Activated CD8-positive, alpha-beta T cell treated with anti-CD3 and anti-CD28 coated beads, Interleukin-2, amount 10 ng/mL, durations not matched to agents 7 days and 5 days (primary cell): ENCODE data around the gene BTBD9. TPM values are rescaled to one million over a fixed set of nuclear protein-coding genes. Genes with fewer than 3 reads are reported as not detected.

ENCODE experiments used
- ATAC-seq: fragments of 150-1000 bp; cut with Tn5 transposase; one replicate; pipeline ENCODE4 v1.10.0; 2021; ENCODE audit warnings: moderate library complexity
- CTCF ChIA-PET: fragments of 350-600 bp; sonication (Branson Sonifier 250); formaldehyde crosslinking; loops from one replicate; lab custom pipeline; 2021; ENCODE audit warnings: antibody characterized with exemption; lab: Charles Lee
- POLR2A ChIA-PET: fragments of 350-600 bp; sonication (Branson Sonifier 250); formaldehyde crosslinking; loops from one replicate; lab custom pipeline; 2021; ENCODE audit warnings: antibody characterized with exemption; lab: Charles Lee
- DNase-seq: peaks from one replicate; pipeline ENCODE4 v3.0.0-alpha.2; 2020
- H3K27ac Mint-ChIP-seq: one replicate; pipeline ENCODE4 v1.8.0; 2021; ENCODE audit warnings: mild to moderate bottlenecking, mixed read lengths
- H3K27me3 Mint-ChIP-seq: one replicate; pipeline ENCODE4 v1.8.0; 2021; ENCODE audit warnings: low read depth, mixed read lengths
- H3K36me3 Mint-ChIP-seq: one replicate; pipeline ENCODE4 v1.8.0; 2021; ENCODE audit warnings: low read depth, mixed read lengths
- H3K4me1 Mint-ChIP-seq: one replicate; pipeline ENCODE4 v1.8.0; 2021; ENCODE audit warnings: low read depth, mixed read lengths
- H3K4me3 Mint-ChIP-seq: one replicate; pipeline ENCODE4 v1.8.0; 2021; ENCODE audit warnings: mild to moderate bottlenecking, mixed read lengths
- H3K9me3 Mint-ChIP-seq: one replicate; pipeline ENCODE4 v1.8.0; 2022; ENCODE audit warnings: mixed read lengths; ENCODE audit not compliant: insufficient read depth
- total RNA-seq, 2 experiments: library from RNA; stranded (reverse); gene quantifications; one replicate each; pipeline ENCODE4 v1.2.3, GENCODE V29; 2021

Gene BTBD9
- total RNA-seq, result 10 to 100 TPM in 1 of 2 experiments, 1 to 10 TPM in 1; 9.4 to 12.4 TPM

- ATAC-seq, result peak; percentile 87
- ChIA-PET CTCF (interaction anchor here (0.9 to 1.1 kb wide), 2 partner anchors 14 to 69 kb away, joined by 3 to 6 read pairs; no protein-coding TSS in a partner anchor), POLR2A (interaction anchor here (1.0 to 1.9 kb wide), 2 partner anchors 67 to 74 kb away, joined by 4 read pairs; no protein-coding TSS in a partner anchor)
- peak within 1 kb of the TSS; percentile 88 for H3K4me3 Mint-ChIP-seq
- peaks cover 2% of the 10 kb centered on the region for H3K36me3 Mint-ChIP-seq
- H3K9me3 Mint-ChIP-seq, result no peaks in the 10 kb centered on the region
- H3K4me1 Mint-ChIP-seq, result peaks cover 39% of the 10 kb centered on the region
- peak; percentile 83 for DNase-seq
- peak within 1 kb of the TSS; percentile 93 for H3K27ac Mint-ChIP-seq
- no peaks in the 10 kb centered on the region for H3K27me3 Mint-ChIP-seq
Measured at GRCh38 chr6:38639498-38640215, at the start of gene BTBD9. BTBD9 (minus strand) TSS chr6:38639929.

GRCh38 chr6:38688579-38689087 is 48.9 kb upstream of the BTBD9 start:
- Mint-ChIP-seq H3K27ac (no peak overlapping the region), H3K4me3 (no peak overlapping the region), H3K9me3 (no peaks in the 10 kb centered on the region), H3K27me3 (no peaks in the 10 kb centered on the region), H3K4me1 (peaks cover 6% of the 10 kb centered on the region), H3K36me3 (peaks cover 8% of the 10 kb centered on the region)
- ATAC-seq (no peak), DNase-seq (no peak)
- CTCF ChIA-PET, result no interaction called here
- POLR2A ChIA-PET, result no interaction called here

- Mint-ChIP-seq H3K27ac (no peak overlapping the region), H3K27me3 (no peaks in the 10 kb centered on the region), H3K4me3 (no peak overlapping the region), H3K36me3 (peaks cover 9% of the 10 kb centered on the region), H3K4me1 (peaks cover 6% of the 10 kb centered on the region), H3K9me3 (no peaks in the 10 kb centered on the region)
- ChIA-PET CTCF (no interaction called here), POLR2A (no interaction called here)
- no peak for DNase-seq
- ATAC-seq, result no peak
Measured at GRCh38 chr6:38687549-38687948, 47.8 kb upstream of the BTBD9 start.

- CTCF ChIA-PET, result no interaction called here
- no peak overlapping the region for H3K27ac Mint-ChIP-seq
- POLR2A ChIA-PET, result no interaction called here
Measured at GRCh38 chr6:38687043-38687353, 47.3 kb upstream of the BTBD9 start.

GRCh38 chr6:38686270-38687042 is 46.7 kb upstream of the BTBD9 start:
- no peaks in the 10 kb centered on the region for H3K9me3 Mint-ChIP-seq
- no peaks in the 10 kb centered on the region for H3K27me3 Mint-ChIP-seq
- no peak for ATAC-seq
- ChIA-PET CTCF (interaction anchor here (1.1 kb wide), 1 partner anchor 192 kb away, joined by 3 read pairs; no protein-coding TSS in a partner anchor), POLR2A (no interaction called here)
- no peak overlapping the region for H3K4me3 Mint-ChIP-seq
- H3K27ac Mint-ChIP-seq, result no peak overlapping the region
- H3K36me3 Mint-ChIP-seq, result peaks cover 14% of the 10 kb centered on the region
- DNase-seq, result no peak
- peaks cover 6% of the 10 kb centered on the region for H3K4me1 Mint-ChIP-seq

More at GRCh38 chr6:38687043-38687353, 47.3 kb upstream of the BTBD9 start:
- Mint-ChIP-seq H3K9me3 (no peaks in the 10 kb centered on the region), H3K4me1 (peaks cover 6% of the 10 kb centered on the region), H3K27me3 (no peaks in the 10 kb centered on the region), H3K36me3 (peaks cover 9% of the 10 kb centered on the region), H3K4me3 (no peak overlapping the region)
- no peak for DNase-seq
- ATAC-seq, result no peak

- DNase-seq, result no peak
- Mint-ChIP-seq H3K9me3 (no peaks in the 10 kb centered on the region), H3K4me3 (no peak overlapping the region), H3K27ac (no peak overlapping the region), H3K36me3 (peaks cover 15% of the 10 kb centered on the region), H3K4me1 (peaks cover 6% of the 10 kb centered on the region), H3K27me3 (no peaks in the 10 kb centered on the region)
- POLR2A ChIA-PET, result no interaction called here
- CTCF ChIA-PET, result interaction anchor here (1.1 kb wide), 1 partner anchor 191 kb away, joined by 3 read pairs; no protein-coding TSS in a partner anchor
- ATAC-seq, result no peak
Measured at GRCh38 chr6:38684904-38685303, 45.2 kb upstream of the BTBD9 start.

GRCh38 chr6:38684237-38684636 is 44.5 kb upstream of the BTBD9 start:
- no peaks in the 10 kb centered on the region for H3K9me3 Mint-ChIP-seq
- H3K4me3 Mint-ChIP-seq, result no peak overlapping the region
- H3K27ac Mint-ChIP-seq, result no peak overlapping the region
- ChIA-PET CTCF (no interaction called here), POLR2A (no interaction called here)
- no peak for DNase-seq
- H3K27me3 Mint-ChIP-seq, result no peaks in the 10 kb centered on the region
- peaks cover 16% of the 10 kb centered on the region for H3K36me3 Mint-ChIP-seq
- peaks cover 6% of the 10 kb centered on the region for H3K4me1 Mint-ChIP-seq
- ATAC-seq, result no peak

GRCh38 chr6:38681850-38682249 is 42.1 kb upstream of the BTBD9 start:
- H3K4me1 Mint-ChIP-seq, result no peaks in the 10 kb centered on the region
- no peaks in the 10 kb centered on the region for H3K27me3 Mint-ChIP-seq
- DNase-seq (no peak), ATAC-seq (no peak)
- H3K36me3 Mint-ChIP-seq, result peaks cover 24% of the 10 kb centered on the region
- ChIA-PET CTCF (no interaction called here), POLR2A (no interaction called here)
- H3K27ac Mint-ChIP-seq, result no peak overlapping the region
- H3K4me3 Mint-ChIP-seq, result no peak overlapping the region
- H3K9me3 Mint-ChIP-seq, result no peaks in the 10 kb centered on the region

GRCh38 chr6:38679668-38680067 is 39.9 kb upstream of the BTBD9 start:
- no peak overlapping the region for H3K27ac Mint-ChIP-seq
- POLR2A ChIA-PET, result no interaction called here

GRCh38 chr6:38678178-38678760 is 38.5 kb upstream of the BTBD9 start:
- peak overlapping the region; percentile 32 for H3K27ac Mint-ChIP-seq
- H3K4me3 Mint-ChIP-seq, result no peak overlapping the region
- ChIA-PET POLR2A (interaction anchor here (0.7 kb wide), 1 partner anchor 964 kb away, joined by 3 read pairs; no protein-coding TSS in a partner anchor), CTCF (no interaction called here)
- H3K36me3 Mint-ChIP-seq, result peaks cover 51% of the 10 kb centered on the region
- H3K27me3 Mint-ChIP-seq, result no peaks in the 10 kb centered on the region
- ATAC-seq (no peak), DNase-seq (no peak)
- H3K4me1 Mint-ChIP-seq, result peaks cover 12% of the 10 kb centered on the region
- H3K9me3 Mint-ChIP-seq, result no peaks in the 10 kb centered on the region

More at GRCh38 chr6:38679668-38680067, 39.9 kb upstream of the BTBD9 start:
- Mint-ChIP-seq H3K27me3 (no peaks in the 10 kb centered on the region), H3K4me1 (peaks cover 3% of the 10 kb centered on the region), H3K36me3 (peaks cover 44% of the 10 kb centered on the region), H3K4me3 (no peak overlapping the region), H3K9me3 (no peaks in the 10 kb centered on the region)
- CTCF ChIA-PET, result interaction anchor here (0.7 kb wide), 1 partner anchor 915 kb away, joined by 3 read pairs; no protein-coding TSS in a partner anchor
- no peak for ATAC-seq
- no peak for DNase-seq

GRCh38 chr6:38676974-38677544 is 37.3 kb upstream of the BTBD9 start:
- DNase-seq (no peak), ATAC-seq (no peak)
- Mint-ChIP-seq H3K4me3 (no peak overlapping the region), H3K9me3 (no peaks in the 10 kb centered on the region), H3K27me3 (no peaks in the 10 kb centered on the region), H3K27ac (no peak overlapping the region), H3K4me1 (peaks cover 15% of the 10 kb centered on the region), H3K36me3 (peaks cover 48% of the 10 kb centered on the region)
- ChIA-PET POLR2A (no interaction called here), CTCF (no interaction called here)
